ENCODE data around the gene ZNF581.

The ZNF581 gene

GRCh38 chr19:55681131-55682092 lies 38.0 kb downstream of the ZNF581 start:
- no peaks in the 10 kb centered on the region for H3K27me3 ChIP-seq (ENCODE audit: low read depth)
- H3K4me1 ChIP-seq, result no peaks in the 10 kb centered on the region
- H3K36me3 ChIP-seq (replicated peaks), result peaks cover 62% of the 10 kb centered on the region
- in situ Hi-C loops (cut with MboI; ENCODE audit: low sequenced_read_pairs), result no loop called here
- no peak for DNase-seq (ENCODE audit: low spot score in 2 of 2)
- H3K4me3 ChIP-seq, result no peak overlapping the region
- no peaks in the 10 kb centered on the region for H3K9me3 ChIP-seq

- no peak overlapping the region for H3K4me3 ChIP-seq
- H3K9me3 ChIP-seq, result no peaks in the 10 kb centered on the region
- no peaks in the 10 kb centered on the region for H3K4me1 ChIP-seq
- no peaks in the 10 kb centered on the region for H3K27me3 ChIP-seq (ENCODE audit: low read depth)
- H3K36me3 ChIP-seq (replicated peaks), result peaks cover 54% of the 10 kb centered on the region
- in situ Hi-C loops (cut with MboI; ENCODE audit: low sequenced_read_pairs), result no loop called here
- DNase-seq (ENCODE audit: low spot score in 2 of 2), result no peak
These were observed 40.2 kb downstream of the ZNF581 start for GRCh38 chr19:55683449-55684261.

- Histone ChIP-seq H3K4me1 (no peaks in the 10 kb centered on the region), H3K27me3 (ENCODE audit: low read depth) (no peaks in the 10 kb centered on the region), H3K9me3 (no peaks in the 10 kb centered on the region), H3K4me3 (no peak overlapping the region), H3K36me3 (replicated peaks) (peaks cover 46% of the 10 kb centered on the region)
- in situ Hi-C loops (cut with MboI; ENCODE audit: low sequenced_read_pairs), result no loop called here
- DNase-seq (ENCODE audit: low spot score in 2 of 2), result no peak
These were observed 41.7 kb downstream of the ZNF581 start for GRCh38 chr19:55684946-55685681.

DNA sequence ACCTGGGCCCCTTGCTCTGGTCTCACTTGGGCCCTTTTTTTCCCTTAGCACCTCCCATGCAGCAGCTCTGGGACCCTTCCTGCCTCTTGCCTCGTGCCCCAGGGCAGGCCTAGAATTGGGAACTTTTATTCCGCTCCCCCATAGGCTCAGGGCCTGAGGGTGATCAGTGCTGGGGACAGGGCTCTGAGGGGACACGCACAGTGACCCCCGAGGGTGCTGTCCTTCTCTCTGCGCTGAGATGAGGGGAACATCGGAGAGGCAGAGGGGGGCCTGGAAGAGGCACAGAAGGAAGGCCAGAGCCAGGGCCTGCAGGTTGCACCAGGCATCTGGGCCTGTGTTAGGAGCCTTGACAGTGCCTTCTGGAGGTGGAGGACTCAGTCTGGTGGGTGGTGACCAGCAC lies 42.3 kb downstream of the ZNF581 start:
- DNase-seq (ENCODE audit: low spot score in 2 of 2), result no peak
- in situ Hi-C loops (cut with MboI; ENCODE audit: low sequenced_read_pairs), result no loop called here
- Histone ChIP-seq H3K9me3 (no peaks in the 10 kb centered on the region), H3K36me3 (replicated peaks) (peaks cover 46% of the 10 kb centered on the region), H3K4me1 (no peaks in the 10 kb centered on the region), H3K4me3 (no peak overlapping the region), H3K27me3 (ENCODE audit: low read depth) (no peaks in the 10 kb centered on the region)

DNA sequence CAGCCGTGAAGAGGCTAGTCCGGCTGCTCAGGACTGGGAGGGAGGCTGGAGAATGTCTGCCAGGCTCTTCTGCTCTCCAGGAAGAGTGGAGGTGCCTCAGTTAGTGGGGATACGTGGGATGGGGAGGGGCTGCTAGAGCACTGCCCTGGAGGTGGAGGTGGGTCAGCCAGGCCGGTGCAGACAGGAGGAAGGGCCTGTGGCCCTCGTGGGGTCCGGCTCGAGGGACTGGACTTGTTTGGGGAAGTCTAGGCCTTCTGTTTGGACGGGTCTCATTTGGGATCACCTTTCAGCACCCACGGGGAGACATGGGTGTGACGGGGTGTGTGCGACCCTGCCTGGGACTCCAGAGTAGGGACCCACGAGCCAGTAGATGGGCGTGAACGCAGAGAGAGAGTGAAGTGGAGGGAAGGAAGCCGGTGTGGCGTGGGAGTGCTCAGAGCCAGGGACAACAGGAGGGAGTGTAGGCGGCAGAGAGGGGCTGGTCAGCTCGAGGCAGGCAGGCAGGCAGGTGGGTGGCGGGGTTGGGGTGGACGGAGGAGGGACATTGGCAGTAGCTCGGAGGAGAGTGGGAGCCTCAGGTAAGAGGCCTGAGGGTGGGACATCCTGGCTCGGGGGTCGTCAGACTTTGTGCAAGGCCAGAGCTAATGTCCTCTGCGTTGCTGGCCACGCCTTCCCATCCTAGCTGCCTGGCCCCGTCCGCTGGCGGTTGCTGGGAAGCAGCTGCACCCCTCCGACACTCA lies 43.0 kb downstream of the ZNF581 start:
- peaks cover 42% of the 10 kb centered on the region for H3K36me3 ChIP-seq (replicated peaks)
- in situ Hi-C loops (cut with MboI; ENCODE audit: low sequenced_read_pairs), result no loop called here
- no peaks in the 10 kb centered on the region for H3K9me3 ChIP-seq
- no peaks in the 10 kb centered on the region for H3K4me1 ChIP-seq
- H3K27me3 ChIP-seq (ENCODE audit: low read depth), result no peaks in the 10 kb centered on the region
- DNase-seq (ENCODE audit: low spot score in 2 of 2), result no peak
- no peak overlapping the region for H3K4me3 ChIP-seq

DNA sequence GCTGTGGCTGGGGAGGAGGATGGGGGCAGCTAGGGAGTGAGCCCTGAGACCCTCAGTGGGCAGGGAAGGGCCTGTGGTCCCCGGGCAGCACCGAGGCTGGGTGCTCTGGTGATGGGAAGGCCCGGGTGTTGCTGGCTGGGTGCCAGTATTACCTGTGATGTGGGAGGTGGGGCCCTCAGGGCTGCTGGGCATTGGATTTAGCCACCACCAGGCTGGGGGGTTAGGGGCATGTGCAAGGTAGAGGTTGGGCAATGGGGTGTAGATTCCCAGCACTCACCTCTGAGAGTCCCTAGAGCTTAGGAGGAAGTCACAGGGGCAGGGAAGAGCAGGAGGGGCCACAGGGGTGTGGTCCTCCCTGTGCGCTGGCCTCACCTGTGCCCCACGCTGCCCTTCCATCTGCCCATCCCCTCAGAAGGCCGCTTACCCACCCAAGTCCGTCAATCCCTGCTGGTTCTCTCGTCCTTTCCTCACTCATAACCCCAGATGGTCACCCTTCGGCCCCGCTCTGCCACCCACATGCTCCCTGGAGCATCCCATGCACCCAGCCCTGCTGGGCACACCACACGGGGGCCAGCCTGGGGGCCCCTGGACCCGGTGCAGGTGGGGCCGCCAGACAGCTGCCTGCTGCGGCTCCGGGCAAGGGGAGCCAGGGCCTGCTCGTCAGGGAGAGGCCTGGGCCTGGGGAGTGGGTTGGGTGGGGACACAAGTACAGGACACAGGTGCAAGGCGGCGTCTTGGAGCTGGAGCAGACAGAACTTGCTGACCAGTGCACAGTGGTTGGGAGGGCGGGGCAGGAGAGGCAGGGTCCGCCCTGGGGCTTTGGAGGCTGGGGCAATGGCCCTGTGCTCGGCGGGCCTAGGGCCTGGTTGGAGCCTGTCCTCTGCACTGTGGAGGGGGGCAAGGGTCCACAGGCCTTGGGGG lies 44.1 kb downstream of the ZNF581 start:
- no peak overlapping the region for H3K4me3 ChIP-seq
- in situ Hi-C loops (cut with MboI; ENCODE audit: low sequenced_read_pairs), result no loop called here
- no peaks in the 10 kb centered on the region for H3K4me1 ChIP-seq
- no peaks in the 10 kb centered on the region for H3K9me3 ChIP-seq
- no peak for DNase-seq (ENCODE audit: low spot score in 2 of 2)
- peaks cover 38% of the 10 kb centered on the region for H3K36me3 ChIP-seq (replicated peaks)
- no peaks in the 10 kb centered on the region for H3K27me3 ChIP-seq (ENCODE audit: low read depth)

DNA sequence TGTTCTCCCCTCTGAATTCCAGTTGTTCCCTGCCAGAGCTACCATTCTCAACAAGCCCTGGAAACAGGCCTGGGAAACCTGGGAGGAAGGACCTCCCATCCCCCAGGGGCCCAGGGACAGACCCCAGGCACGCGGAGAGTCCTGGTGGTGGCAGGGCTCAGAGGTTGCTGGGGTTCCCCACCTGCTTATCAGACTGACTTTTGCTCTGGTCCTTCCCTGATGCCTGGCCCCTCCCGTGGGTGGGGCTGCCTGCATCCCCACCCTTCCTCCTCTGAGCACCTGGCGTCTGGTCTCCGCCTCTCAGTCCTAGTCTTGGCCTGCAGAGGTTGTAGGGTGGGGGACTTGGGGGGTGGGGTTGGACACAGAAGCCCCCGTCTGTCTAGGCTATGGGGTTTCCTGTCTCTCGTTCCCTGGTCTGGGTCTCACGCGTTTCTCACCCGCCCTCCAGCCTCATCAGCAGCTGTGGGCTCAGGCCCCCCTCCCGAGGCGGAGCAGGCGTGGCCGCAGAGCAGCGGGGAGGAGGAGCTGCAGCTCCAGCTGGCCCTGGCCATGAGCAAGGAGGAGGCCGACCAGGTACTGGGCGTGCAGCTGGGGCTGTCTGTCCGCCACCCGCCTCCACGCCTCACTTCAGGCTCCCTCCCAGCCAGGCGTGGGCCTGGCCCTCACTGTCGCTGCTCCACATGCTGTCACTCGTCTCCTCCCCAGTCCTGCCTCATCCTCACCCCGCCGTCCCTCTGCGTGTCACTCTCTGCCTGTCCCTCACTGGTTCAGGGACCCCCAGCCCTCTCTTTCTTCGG lies 45.2 kb downstream of the ZNF581 start:
- DNase-seq (ENCODE audit: low spot score in 2 of 2), result no peak
- in situ Hi-C loops (cut with MboI; ENCODE audit: low sequenced_read_pairs), result no loop called here
- no peaks in the 10 kb centered on the region for H3K4me1 ChIP-seq
- H3K27me3 ChIP-seq (ENCODE audit: low read depth), result no peaks in the 10 kb centered on the region
- H3K9me3 ChIP-seq, result no peaks in the 10 kb centered on the region
- no peak overlapping the region for H3K4me3 ChIP-seq
- H3K36me3 ChIP-seq (replicated peaks), result peaks cover 41% of the 10 kb centered on the region

GRCh38 chr19:55689411-55690108 lies 46.1 kb downstream of the ZNF581 start:
- H3K4me3 ChIP-seq, result no peak overlapping the region
- in situ Hi-C loops (cut with MboI; ENCODE audit: low sequenced_read_pairs), result no loop called here
- no peaks in the 10 kb centered on the region for H3K4me1 ChIP-seq
- no peak for DNase-seq (ENCODE audit: low spot score in 2 of 2)
- H3K9me3 ChIP-seq, result no peaks in the 10 kb centered on the region
- peaks cover 34% of the 10 kb centered on the region for H3K36me3 ChIP-seq (replicated peaks)
- H3K27me3 ChIP-seq (ENCODE audit: low read depth), result no peaks in the 10 kb centered on the region

DNA sequence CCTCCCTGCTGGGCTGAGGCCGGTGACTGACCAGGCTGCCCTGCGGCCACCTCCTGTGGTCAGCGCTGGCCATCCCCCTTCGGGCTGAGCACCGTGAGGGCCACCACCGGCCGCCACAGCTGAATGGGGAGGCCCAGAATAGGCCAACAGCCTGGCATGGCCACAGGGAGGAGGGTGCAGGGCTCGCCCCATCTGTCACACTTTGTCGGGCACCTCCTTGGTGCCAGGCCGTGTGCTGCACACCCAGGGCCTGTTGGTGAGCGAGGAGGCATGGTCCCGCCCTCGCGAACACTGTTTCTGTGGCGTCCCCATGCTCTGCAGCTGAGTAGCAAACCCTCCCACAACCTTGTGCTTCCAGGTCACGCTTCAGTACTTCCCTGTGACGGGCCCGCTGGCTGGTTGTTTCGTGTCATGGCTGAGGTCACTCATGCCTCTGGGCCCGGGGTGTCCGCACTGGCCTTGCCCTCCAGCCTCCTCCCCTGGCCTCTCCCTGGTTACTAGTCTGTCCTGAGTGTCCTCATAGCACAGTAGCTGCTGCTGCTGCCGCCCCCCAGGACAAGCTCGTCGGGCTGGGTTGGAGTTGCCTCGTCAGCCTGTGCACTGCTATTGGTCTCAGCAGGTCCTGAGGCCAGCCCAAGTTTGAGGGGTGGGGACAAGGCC lies 46.8 kb downstream of the ZNF581 start:
- Histone ChIP-seq H3K4me3 (no peak overlapping the region), H3K4me1 (no peaks in the 10 kb centered on the region), H3K27me3 (ENCODE audit: low read depth) (no peaks in the 10 kb centered on the region), H3K36me3 (replicated peaks) (peaks cover 32% of the 10 kb centered on the region), H3K9me3 (no peaks in the 10 kb centered on the region)
- in situ Hi-C loops (cut with MboI; ENCODE audit: low sequenced_read_pairs), result no loop called here
- no peak for DNase-seq (ENCODE audit: low spot score in 2 of 2)

GRCh38 chr19:55690769-55691545 lies 47.5 kb downstream of the ZNF581 start:
- DNase-seq (ENCODE audit: low spot score in 2 of 2), result no peak
- Histone ChIP-seq H3K4me1 (no peaks in the 10 kb centered on the region), H3K9me3 (no peaks in the 10 kb centered on the region), H3K36me3 (replicated peaks) (peaks cover 27% of the 10 kb centered on the region), H3K4me3 (no peak overlapping the region), H3K27me3 (ENCODE audit: low read depth) (no peaks in the 10 kb centered on the region)
- in situ Hi-C loops (cut with MboI; ENCODE audit: low sequenced_read_pairs), result no loop called here

Data from HAP-1 (cell line).